ENCODE results near the gene MAMDC2.
"Not testable (repeated sequence)": the region's sequence is repeated elsewhere in the genome, so short reads cannot be mapped to it uniquely, and the experiment has no call there.

- not testable (repeated sequence) for TF ChIP-seq POLR2A (IDR thresholded peaks at IDR 0.05; ENCODE audit: low read depth, low read length); TAF1 (IDR thresholded peaks at IDR 0.05; ENCODE audit: borderline replicate concordance, low read depth, low read length)
Measured at GRCh38 chr9:70245952-70246351, 202.3 kb downstream of the MAMDC2 start.

All from GM12892 (cell line).